ENCODE data around the gene ATP8A1.

The ATP8A1 gene

DNA sequence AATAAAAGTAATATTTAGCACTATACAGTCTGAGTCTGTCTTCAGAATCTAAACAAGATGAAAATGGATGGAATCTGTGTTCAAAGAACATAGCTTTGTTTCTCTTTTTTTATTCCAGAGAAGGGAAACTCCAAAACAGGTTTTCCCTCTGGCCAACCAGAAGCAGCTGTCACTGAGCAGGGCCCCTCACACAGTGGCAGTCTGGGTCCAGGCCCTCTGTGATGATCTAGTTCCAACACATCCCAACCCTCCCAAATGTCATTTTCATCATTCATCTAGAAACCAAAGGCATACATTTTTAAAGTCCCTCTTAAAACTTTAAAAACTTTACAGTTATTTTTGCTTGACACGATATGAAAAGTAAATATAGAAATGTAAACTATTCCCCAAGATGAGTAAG is 70.1 kb downstream of the ATP8A1 start:
- DNase-seq (ENCODE audit: extremely low read depth, low read depth) = no peak
- no peak overlapping the region for H3K4me3 ChIP-seq (replicated peaks; ENCODE audit: low read depth, low read length)
- TF ChIP-seq, protein P1, sequence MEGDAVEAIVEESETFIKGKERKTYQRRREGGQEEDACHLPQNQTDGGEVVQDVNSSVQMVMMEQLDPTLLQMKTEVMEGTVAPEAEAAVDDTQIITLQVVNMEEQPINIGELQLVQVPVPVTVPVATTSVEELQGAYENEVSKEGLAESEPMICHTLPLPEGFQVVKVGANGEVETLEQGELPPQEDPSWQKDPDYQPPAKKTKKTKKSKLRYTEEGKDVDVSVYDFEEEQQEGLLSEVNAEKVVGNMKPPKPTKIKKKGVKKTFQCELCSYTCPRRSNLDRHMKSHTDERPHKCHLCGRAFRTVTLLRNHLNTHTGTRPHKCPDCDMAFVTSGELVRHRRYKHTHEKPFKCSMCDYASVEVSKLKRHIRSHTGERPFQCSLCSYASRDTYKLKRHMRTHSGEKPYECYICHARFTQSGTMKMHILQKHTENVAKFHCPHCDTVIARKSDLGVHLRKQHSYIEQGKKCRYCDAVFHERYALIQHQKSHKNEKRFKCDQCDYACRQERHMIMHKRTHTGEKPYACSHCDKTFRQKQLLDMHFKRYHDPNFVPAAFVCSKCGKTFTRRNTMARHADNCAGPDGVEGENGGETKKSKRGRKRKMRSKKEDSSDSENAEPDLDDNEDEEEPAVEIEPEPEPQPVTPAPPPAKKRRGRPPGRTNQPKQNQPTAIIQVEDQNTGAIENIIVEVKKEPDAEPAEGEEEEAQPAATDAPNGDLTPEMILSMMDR (IDR thresholded peaks at IDR 0.05; ENCODE audit: low read depth, low read length, missing control alignments) = no peak

DNA sequence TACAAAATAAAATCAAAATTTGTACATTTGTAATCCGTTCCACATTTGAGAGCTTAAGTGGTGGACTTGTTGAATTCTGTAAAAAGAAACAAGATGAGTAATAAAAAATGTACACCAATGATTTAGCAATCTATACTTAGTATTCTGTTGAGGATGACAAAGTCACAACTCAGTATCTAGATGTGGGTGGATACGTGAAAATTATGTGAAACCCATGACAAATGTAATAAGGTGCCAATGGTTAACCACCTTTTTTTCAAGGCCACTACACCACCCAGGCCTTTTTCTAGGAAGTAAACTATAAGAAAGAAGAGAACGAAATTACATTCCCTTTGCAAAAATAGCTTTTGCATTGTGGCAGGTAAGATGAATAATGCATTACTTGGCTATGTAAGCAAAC is 77.0 kb downstream of the ATP8A1 start:
- no peak for DNase-seq (ENCODE audit: extremely low read depth, low read depth)
- H3K4me3 ChIP-seq (replicated peaks; ENCODE audit: low read depth, low read length) = no peak overlapping the region
- TF ChIP-seq, protein P1 (IDR thresholded peaks at IDR 0.05; ENCODE audit: low read depth, low read length, missing control alignments) = no peak

- H3K4me3 ChIP-seq (replicated peaks; ENCODE audit: low read depth, low read length) = no peak overlapping the region
- TF ChIP-seq, protein P1 (IDR thresholded peaks at IDR 0.05; ENCODE audit: low read depth, low read length, missing control alignments) = no peak
- DNase-seq (ENCODE audit: extremely low read depth, low read depth) = no peak
Measured at GRCh38 chr4:42578187-42578586, 78.7 kb downstream of the ATP8A1 start.

- TF ChIP-seq, protein P1 (IDR thresholded peaks at IDR 0.05; ENCODE audit: low read depth, low read length, missing control alignments) = no peak
- no peak overlapping the region for H3K4me3 ChIP-seq (replicated peaks; ENCODE audit: low read depth, low read length)
- no peak for DNase-seq (ENCODE audit: extremely low read depth, low read depth)
Measured at GRCh38 chr4:42574870-42575430, 82.0 kb downstream of the ATP8A1 start.

GRCh38 chr4:42573249-42573648 is 83.7 kb downstream of the ATP8A1 start:
- no peak for DNase-seq (ENCODE audit: extremely low read depth, low read depth)
- TF ChIP-seq, protein P1 (IDR thresholded peaks at IDR 0.05; ENCODE audit: low read depth, low read length, missing control alignments) = no peak
- H3K4me3 ChIP-seq (replicated peaks; ENCODE audit: low read depth, low read length) = no peak overlapping the region

- no peak overlapping the region for H3K4me3 ChIP-seq (replicated peaks; ENCODE audit: low read depth, low read length)
- no peak for DNase-seq (ENCODE audit: extremely low read depth, low read depth)
- TF ChIP-seq, protein P1 (IDR thresholded peaks at IDR 0.05; ENCODE audit: low read depth, low read length, missing control alignments) = no peak
Measured at GRCh38 chr4:42570221-42570620, 86.7 kb downstream of the ATP8A1 start.

GRCh38 chr4:42568610-42569207 is 88.2 kb downstream of the ATP8A1 start:
- TF ChIP-seq, protein P1 (IDR thresholded peaks at IDR 0.05; ENCODE audit: low read depth, low read length, missing control alignments) = peak; percentile 58
- no peak overlapping the region for H3K4me3 ChIP-seq (replicated peaks; ENCODE audit: low read depth, low read length)

More at GRCh38 chr4:42568610-42569207, 88.2 kb downstream of the ATP8A1 start:
- peak; percentile 19 for DNase-seq (ENCODE audit: extremely low read depth, low read depth)

Measured in HFF-Myc (cell line).